Measurements from ENCODE around the gene TTC33.

Gene TTC33

GRCh38 chr5:40651201-40651600 lies 104.6 kb downstream of the TTC33 start:
- TF ChIP-seq TAF1 (IDR thresholded peaks at IDR 0.05; ENCODE audit: borderline replicate concordance, insufficient read depth, low read length) = no peak
- no peak for TF ChIP-seq FOXP2 (optimal IDR thresholded peaks at IDR 0.05; ENCODE audit: borderline replicate concordance, extremely low read depth, extremely low read length, insufficient read depth)
- no peak for TF ChIP-seq SIN3A (IDR thresholded peaks at IDR 0.05; ENCODE audit: borderline replicate concordance, insufficient read depth, low read length)

- TF ChIP-seq POLR2AphosphoS5 (IDR thresholded peaks at IDR 0.05; ENCODE audit: low read depth, low read length) (no peak), SIN3A (IDR thresholded peaks at IDR 0.05; ENCODE audit: borderline replicate concordance, insufficient read depth, low read length) (no peak), TAF1 (IDR thresholded peaks at IDR 0.05; ENCODE audit: borderline replicate concordance, insufficient read depth, low read length) (no peak), REST (IDR thresholded peaks at IDR 0.05; ENCODE audit: insufficient read depth in 1 of 2, low read depth in 2 of 2, low read length in 2 of 2) (no peak), FOXP2 (optimal IDR thresholded peaks at IDR 0.05; ENCODE audit: borderline replicate concordance, extremely low read depth, extremely low read length, insufficient read depth) (no peak)
Observed at GRCh38 chr5:40649463-40650030, 106.2 kb downstream of the TTC33 start.

- TF ChIP-seq POLR2AphosphoS5 (IDR thresholded peaks at IDR 0.05; ENCODE audit: low read depth, low read length) (no peak), REST (IDR thresholded peaks at IDR 0.05; ENCODE audit: insufficient read depth in 1 of 2, low read depth in 2 of 2, low read length in 2 of 2) (no peak), SIN3A (IDR thresholded peaks at IDR 0.05; ENCODE audit: borderline replicate concordance, insufficient read depth, low read length) (no peak), TAF1 (IDR thresholded peaks at IDR 0.05; ENCODE audit: borderline replicate concordance, insufficient read depth, low read length) (no peak), FOXP2 (optimal IDR thresholded peaks at IDR 0.05; ENCODE audit: borderline replicate concordance, extremely low read depth, extremely low read length, insufficient read depth) (no peak)
Observed at GRCh38 chr5:40648150-40648549, 107.6 kb downstream of the TTC33 start.

- TF ChIP-seq TAF1 (IDR thresholded peaks at IDR 0.05; ENCODE audit: borderline replicate concordance, insufficient read depth, low read length) (no peak), FOXP2 (optimal IDR thresholded peaks at IDR 0.05; ENCODE audit: borderline replicate concordance, extremely low read depth, extremely low read length, insufficient read depth) (no peak), POLR2AphosphoS5 (IDR thresholded peaks at IDR 0.05; ENCODE audit: low read depth, low read length) (no peak), SIN3A (IDR thresholded peaks at IDR 0.05; ENCODE audit: borderline replicate concordance, insufficient read depth, low read length) (no peak), REST (IDR thresholded peaks at IDR 0.05; ENCODE audit: insufficient read depth in 1 of 2, low read depth in 2 of 2, low read length in 2 of 2) (no peak)
Observed at GRCh38 chr5:40646266-40646665, 109.5 kb downstream of the TTC33 start.

GRCh38 chr5:40634593-40634992 lies 121.2 kb downstream of the TTC33 start:
- TF ChIP-seq FOXP2 (optimal IDR thresholded peaks at IDR 0.05; ENCODE audit: borderline replicate concordance, extremely low read depth, extremely low read length, insufficient read depth) = no peak
- no peak for TF ChIP-seq TAF1 (IDR thresholded peaks at IDR 0.05; ENCODE audit: borderline replicate concordance, insufficient read depth, low read length)
- TF ChIP-seq POLR2AphosphoS5 (IDR thresholded peaks at IDR 0.05; ENCODE audit: low read depth, low read length) = no peak
- TF ChIP-seq SIN3A (IDR thresholded peaks at IDR 0.05; ENCODE audit: borderline replicate concordance, insufficient read depth, low read length) = no peak
- TF ChIP-seq REST (IDR thresholded peaks at IDR 0.05; ENCODE audit: insufficient read depth in 1 of 2, low read depth in 2 of 2, low read length in 2 of 2) = no peak
